T-helper 9 cell (primary cell): Measurements from ENCODE around the gene ZNF524.
"Not testable (repeated sequence)": the region's sequence is repeated elsewhere in the genome, so short reads cannot be mapped to it uniquely, and the experiment has no call there.

ENCODE experiments used
- DNase-seq: peaks from one replicate; pipeline ENCODE4 v3.0.0-alpha.2; 2020

ZNF524 gene

GRCh38 chr19:55581823-55582223, 18.3 kb upstream of the ZNF524 start:
- DNase-seq: no peak

GRCh38 chr19:55582284-55582683, 17.8 kb upstream of the ZNF524 start:
- not testable (repeated sequence) for DNase-seq

DNA sequence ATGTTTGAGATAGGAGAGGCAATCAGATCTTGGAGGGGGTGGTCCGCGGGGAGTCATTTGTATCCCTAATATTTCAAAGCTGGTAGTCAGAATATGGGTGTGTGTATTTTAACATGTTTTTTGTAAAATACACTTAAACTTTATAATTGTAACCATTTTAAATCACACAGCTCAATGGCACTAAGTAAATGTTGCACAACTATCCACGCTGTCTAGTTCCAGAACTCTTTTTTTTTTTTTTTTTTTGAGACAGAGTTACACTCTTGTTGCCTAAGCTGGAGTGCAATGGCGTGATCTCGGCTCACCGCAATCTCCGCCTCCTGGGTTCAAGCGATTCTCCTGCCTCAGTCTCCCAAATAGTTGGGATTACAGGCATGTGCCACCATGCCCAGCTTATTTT, 16.2 kb upstream of the ZNF524 start:
- not testable (repeated sequence) for DNase-seq

DNA sequence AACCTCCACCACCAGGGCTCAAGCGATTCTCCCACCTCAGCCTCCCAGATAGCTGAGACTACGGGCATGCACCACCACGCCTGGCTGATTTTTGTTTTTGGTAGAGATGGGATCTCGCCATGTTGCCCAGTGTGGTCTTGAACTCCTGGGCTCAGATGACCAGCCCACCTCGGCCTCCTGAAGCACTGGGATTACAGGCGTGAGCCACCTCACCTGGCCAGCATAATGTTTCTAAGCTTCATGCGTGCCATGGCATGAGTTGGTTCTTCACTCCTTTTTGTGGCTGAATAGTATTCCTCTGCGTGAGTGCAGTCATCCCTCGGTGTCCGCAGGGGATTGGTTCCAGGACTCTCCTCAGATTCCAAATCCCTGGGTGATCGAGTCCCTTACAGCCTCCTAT, 15.2 kb upstream of the ZNF524 start:
- no peak for DNase-seq

GRCh38 chr19:55585658-55586339, 14.3 kb upstream of the ZNF524 start:
- no peak for DNase-seq

- DNase-seq: peak; percentile 92
Observed at GRCh38 chr19:55586976-55587668, 13.0 kb upstream of the ZNF524 start.

- no peak for DNase-seq
Observed at GRCh38 chr19:55588738-55589137, 11.3 kb upstream of the ZNF524 start.

DNA sequence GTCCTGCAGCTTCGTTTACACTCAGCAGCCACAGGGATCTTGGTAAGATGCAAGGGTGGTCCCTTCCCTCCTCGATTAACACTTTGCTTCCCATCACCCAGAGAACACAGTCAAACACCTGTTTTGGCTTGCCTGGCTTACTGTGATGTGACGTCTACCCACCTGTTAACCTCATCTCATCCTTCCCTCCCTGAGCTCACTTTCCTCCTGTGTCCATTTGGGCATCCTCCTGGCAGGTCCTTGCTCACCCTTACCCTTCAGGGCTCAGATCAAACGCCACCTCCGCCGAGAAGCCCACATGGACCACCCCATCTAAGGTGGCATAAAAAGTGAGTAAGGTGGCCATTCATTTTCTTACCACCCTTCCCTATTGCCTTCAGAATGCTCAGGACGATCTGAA, 10.0 kb upstream of the ZNF524 start:
- DNase-seq: no peak

- DNase-seq: no peak
Observed at GRCh38 chr19:55590617-55591016, 9.5 kb upstream of the ZNF524 start.

DNA sequence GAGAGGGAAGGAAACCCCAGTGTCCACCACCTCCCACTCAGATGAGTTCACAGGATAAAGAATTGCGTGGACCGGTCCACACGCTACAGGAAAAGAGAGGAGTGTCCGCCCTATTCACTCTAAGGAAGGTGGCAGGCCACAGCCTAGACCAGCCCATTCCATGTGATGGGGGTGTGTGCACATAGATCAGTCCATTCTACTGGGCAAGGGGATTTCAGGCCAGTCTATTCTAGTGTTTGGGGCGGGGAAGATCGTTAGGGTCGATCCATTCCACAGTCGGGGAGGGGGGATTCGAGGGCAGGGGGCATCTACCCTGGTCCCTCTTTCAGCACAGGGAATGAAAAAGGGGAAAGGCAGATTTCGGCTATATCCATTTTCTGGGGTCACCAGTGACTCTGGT, 8.5 kb upstream of the ZNF524 start:
- no peak for DNase-seq

- DNase-seq: no peak
Observed at GRCh38 chr19:55592391-55593090, 7.5 kb upstream of the ZNF524 start.

GRCh38 chr19:55593096-55593772, 6.9 kb upstream of the ZNF524 start:
- no peak for DNase-seq

GRCh38 chr19:55594996-55595545, 5.0 kb upstream of the ZNF524 start:
- no peak for DNase-seq

- DNase-seq: no peak
Observed at GRCh38 chr19:55596304-55596703, 3.8 kb upstream of the ZNF524 start.

- no peak for DNase-seq
Observed at GRCh38 chr19:55597501-55597921, 2.6 kb upstream of the ZNF524 start.

DNA sequence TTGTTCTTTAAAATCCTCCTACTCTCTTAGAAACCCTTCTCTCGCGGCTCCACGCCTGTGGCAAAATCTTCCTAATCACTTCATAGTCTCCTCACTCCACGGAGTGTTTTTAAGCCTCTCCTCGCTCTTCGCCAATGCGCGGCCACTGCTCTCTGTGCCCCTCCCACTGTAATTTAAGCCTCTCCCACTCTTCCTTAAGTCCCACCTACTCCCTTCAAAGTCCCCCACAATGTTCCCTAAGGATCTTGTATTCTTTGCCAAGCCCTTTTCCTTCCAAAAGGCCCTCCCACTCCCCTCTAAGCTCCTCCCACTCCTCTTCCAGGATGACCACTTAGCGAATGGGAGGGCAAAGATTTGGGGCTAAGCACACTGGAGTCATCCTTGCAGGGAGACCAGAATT, 2.1 kb upstream of the ZNF524 start:
- DNase-seq: no peak

DNA sequence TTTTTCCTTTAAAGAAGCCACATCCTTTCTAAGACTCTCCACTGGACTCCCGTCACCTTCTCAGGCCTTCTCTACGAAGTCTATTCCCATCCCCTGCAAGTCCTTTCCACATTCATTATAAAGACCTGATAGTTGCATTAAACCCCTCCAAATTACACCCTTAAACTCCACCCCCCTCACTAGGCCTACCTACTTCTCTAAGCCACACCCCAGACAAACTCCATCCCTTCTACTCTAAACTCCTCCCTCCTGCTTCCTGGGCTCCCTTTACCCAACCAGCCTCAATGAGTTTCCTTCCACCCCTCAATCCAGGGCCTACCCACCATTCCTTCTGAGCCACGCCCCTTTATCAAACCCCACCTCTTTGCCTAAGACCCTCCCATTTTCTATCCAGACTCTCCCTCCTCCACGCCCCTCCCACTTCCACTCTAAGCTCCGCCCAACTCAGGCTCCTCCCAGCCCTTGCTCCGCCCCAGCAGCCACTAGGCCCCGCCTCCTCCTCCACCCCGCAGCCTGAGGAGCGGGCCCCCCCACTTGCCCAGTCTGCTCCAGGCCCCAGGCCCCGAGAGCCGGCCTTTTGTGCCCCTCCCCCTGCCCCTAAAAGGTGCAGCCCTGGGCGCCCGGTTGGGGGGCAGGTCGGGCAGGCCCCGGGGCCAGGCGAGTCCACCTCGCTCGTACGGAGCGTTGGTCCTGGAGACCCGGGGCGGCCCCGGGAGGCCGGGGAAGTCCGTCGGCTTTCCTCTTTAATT, 1.2 kb upstream of the ZNF524 start:
- DNase-seq: peak; percentile 89

- DNase-seq: peak; percentile 94
Observed at GRCh38 chr19:55599468-55599841, 633 bp upstream of the ZNF524 start, which contains the start of gene FIZ1. FIZ1 (minus strand) TSS chr19:55599517; CDS start chr19:55597865, 1,652 bp downstream.

- no peak for DNase-seq
Observed at GRCh38 chr19:55600662-55601028, 557 bp downstream of the ZNF524 start.

DNA sequence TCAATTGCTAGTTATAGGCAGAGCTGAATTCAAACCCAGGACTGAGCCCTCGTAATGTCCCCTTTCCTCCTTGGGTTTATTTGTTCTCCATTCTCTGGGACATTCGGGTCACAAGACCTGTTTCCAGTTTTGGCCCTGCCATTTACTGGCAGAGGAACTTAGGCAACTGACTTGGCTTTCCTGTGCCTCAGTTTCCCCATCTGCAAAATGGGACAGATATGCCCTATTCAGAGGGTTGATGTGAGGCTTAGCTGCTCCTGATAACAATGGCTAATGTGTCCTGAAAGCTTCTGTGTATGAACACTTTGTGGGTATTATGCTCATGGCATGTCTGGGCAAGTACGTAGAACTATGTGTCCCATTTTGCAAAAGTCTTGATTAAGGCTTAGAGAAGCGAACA, 996 bp downstream of the ZNF524 start:
- no peak for DNase-seq

- DNase-seq: no peak
Observed at GRCh38 chr19:55602104-55603001, 2.3 kb downstream of the ZNF524 start.
